AG04450 (cell line): ENCODE results near the gene FLCN. TPM values are rescaled to one million over a fixed set of nuclear protein-coding genes. Genes with fewer than 3 reads are reported as not detected.
A peak's percentile ranks its signal among the peaks of the same experiment; 100 is the strongest.
"Not testable (repeated sequence)": the region's sequence is repeated elsewhere in the genome, so short reads cannot be mapped to it uniquely, and the experiment has no call there.

Experiments
- CTCF ChIA-PET: fragments of 300-600, 350-600 bp; formaldehyde crosslinking; extraction: SDS; loops from one replicate; lab custom pipeline; 2022; ENCODE audit warnings: antibody characterized with exemption, inconsistent platforms; lab: Charles Lee
- POLR2A ChIA-PET: fragments of 350-600 bp; formaldehyde crosslinking; extraction: SDS; loops from one replicate; lab custom pipeline; 2021; ENCODE audit warnings: antibody characterized with exemption, inconsistent platforms; lab: Yijun Ruan, JAX
- DNase-seq: peaks from one replicate; pipeline ENCODE4 v3.0.0-alpha.2; 2011; ENCODE audit warnings: low read depth, low spot score
- H3K27ac ChIP-seq: one replicate; pipeline ENCODE4 v1.5.1; 2012; ENCODE audit warnings: low read depth, low read length, control low read depth
- H3K27me3 ChIP-seq: one replicate; pipeline ENCODE4 v1.6.0; 2012; ENCODE audit warnings: low read length; ENCODE audit not compliant: control insufficient read depth, insufficient read depth
- H3K4me3 ChIP-seq: 2 replicates; pipeline ENCODE4 v1.5.1; 2011; ENCODE audit warnings: mild to moderate bottlenecking, low read depth, low read length, control low read depth
- H3K9me3 ChIP-seq: 2 replicates; pipeline ENCODE4 v1.5.1; 2012; ENCODE audit warnings: low read length; ENCODE audit not compliant: control insufficient read depth, insufficient read depth
- polyA plus RNA-seq: library from polyadenylated mRNA; depleted of rRNA; stranded (reverse); fragments of >200 nt; gene quantifications from 2 replicates; pipeline ENCODE4 v1.2.3, GENCODE V29; 2011
- TF ChIP-seq, protein P1 (sequence below): IDR thresholded peaks from 2 replicates; pipeline ENCODE4 v1.5.1; 2011; ENCODE audit warnings: low read depth, low read length, control low read depth, inconsistent platforms

The FLCN gene
- polyA plus RNA-seq, 1 experiment, result 13.7 TPM

DNA sequence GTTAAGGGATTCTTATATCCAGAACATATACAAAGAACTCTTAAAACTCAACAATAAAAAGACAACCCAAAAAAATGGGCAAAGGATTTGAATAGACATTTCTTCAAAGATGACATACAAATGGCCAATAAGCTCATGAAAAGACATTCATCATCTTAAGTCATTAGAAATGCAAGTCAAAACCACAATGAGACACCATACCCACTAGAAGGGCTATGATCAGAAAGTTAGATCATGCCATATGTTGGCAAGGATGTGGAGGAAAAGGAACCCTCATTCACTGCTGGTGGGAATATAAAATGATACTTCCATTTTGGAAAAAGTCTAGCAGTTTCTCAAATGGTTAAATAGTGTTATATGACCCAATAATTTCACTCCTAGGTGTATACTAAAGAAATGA lies 40.2 kb downstream of the FLCN start:
- Histone ChIP-seq H3K27me3 (no peaks in the 10 kb centered on the region), H3K4me3 (no peak overlapping the region), H3K27ac (no peak overlapping the region), H3K9me3 (no peaks in the 10 kb centered on the region)
- ChIA-PET POLR2A (interaction anchor here (0.6 kb wide), 1 partner anchor 40 kb away, joined by 3 read pairs; the partner anchor contains the start of gene FLCN), CTCF (interaction anchor here (0.6 kb wide), 1 partner anchor 34 kb away, joined by 4 read pairs; no protein-coding TSS in a partner anchor)
- no peak for DNase-seq
- TF ChIP-seq, protein P1, sequence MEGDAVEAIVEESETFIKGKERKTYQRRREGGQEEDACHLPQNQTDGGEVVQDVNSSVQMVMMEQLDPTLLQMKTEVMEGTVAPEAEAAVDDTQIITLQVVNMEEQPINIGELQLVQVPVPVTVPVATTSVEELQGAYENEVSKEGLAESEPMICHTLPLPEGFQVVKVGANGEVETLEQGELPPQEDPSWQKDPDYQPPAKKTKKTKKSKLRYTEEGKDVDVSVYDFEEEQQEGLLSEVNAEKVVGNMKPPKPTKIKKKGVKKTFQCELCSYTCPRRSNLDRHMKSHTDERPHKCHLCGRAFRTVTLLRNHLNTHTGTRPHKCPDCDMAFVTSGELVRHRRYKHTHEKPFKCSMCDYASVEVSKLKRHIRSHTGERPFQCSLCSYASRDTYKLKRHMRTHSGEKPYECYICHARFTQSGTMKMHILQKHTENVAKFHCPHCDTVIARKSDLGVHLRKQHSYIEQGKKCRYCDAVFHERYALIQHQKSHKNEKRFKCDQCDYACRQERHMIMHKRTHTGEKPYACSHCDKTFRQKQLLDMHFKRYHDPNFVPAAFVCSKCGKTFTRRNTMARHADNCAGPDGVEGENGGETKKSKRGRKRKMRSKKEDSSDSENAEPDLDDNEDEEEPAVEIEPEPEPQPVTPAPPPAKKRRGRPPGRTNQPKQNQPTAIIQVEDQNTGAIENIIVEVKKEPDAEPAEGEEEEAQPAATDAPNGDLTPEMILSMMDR, result no peak

DNA sequence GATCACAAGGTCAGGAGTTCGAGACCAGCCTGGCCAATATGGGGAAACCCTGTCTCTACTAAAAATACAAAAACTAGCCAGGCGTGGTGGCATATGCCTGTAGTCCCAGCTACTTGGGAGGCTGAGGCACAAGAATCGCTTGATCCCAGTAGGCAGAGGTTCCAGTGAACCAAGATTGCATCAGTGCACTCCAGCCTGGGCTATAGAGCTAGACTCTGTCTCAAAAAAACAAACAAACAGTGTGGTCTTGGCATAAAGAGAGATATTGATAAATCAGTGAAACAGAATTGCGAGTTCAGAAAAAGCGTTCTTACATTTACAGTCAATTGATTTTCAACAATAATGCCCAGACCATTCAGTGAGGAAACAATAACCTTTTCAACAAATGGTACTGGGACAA lies 41.5 kb downstream of the FLCN start:
- CTCF ChIA-PET, H3K4me3 ChIP-seq, H3K27me3 ChIP-seq, H3K9me3 ChIP-seq, DNase-seq, H3K27ac ChIP-seq: not testable (repeated sequence)
- POLR2A ChIA-PET, result interaction anchor here (0.6 kb wide), 1 partner anchor 1546 kb away, joined by 4 read pairs; no protein-coding TSS in a partner anchor

DNA sequence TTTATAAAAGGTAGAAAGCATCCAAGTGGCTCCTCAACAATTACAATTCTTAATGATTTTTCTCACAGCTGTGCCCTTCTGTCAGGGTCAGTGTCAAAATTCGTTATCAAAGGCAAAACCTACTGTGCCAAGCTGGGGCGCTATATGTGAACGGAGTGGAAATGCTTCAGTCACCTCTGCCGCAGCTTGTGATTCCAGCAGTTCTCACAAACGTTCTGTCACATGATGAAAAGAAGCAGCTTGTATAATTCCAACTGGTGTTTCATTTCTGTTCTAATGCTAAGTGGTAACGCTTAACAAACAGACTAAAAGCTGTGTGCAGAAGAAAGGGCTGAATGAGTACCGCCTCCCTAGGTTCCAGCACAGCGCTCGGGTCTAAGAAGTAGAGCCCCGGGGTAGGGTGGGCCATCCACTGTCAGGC lies 45.0 kb downstream of the FLCN start:
- Histone ChIP-seq H3K9me3 (no peaks in the 10 kb centered on the region), H3K27me3 (no peaks in the 10 kb centered on the region), H3K27ac (peak overlapping the region; percentile 55), H3K4me3 (no peak overlapping the region)
- ChIA-PET CTCF (interaction anchor here (0.9 kb wide), 1 partner anchor 50 kb away, joined by 4 read pairs; no protein-coding TSS in a partner anchor), POLR2A (interaction anchor here (0.6 to 1.4 kb wide), 4 partner anchors 8 to 45 kb away, joined by 3 to 6 read pairs (median 4); partner anchors contain the start of gene FLCN)
- no peak for DNase-seq
- TF ChIP-seq, protein P1, result no peak

DNA sequence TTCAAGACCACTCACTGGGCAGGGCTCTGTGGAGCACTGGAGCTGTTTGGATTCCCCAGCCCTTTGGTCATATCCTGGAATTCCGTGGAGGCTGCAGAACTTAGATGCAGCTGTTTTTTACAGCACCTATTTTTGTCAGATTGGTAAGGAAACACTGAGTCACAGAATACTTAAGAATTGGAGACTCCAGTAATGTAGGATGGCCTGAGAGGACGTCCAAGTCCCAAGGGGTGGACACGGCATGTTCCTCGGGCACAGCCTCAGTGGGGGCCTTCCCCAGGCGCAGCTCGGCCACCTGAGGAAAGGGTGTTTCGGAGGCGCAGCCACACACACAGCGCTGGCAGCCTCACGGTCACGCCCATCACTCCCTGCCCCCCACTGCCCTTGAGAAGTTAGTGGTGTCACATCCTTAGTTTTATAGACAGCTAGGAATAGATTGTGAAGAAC lies 45.6 kb downstream of the FLCN start:
- Histone ChIP-seq H3K4me3 (no peak overlapping the region; the same call in 1 of the 2 replicates), H3K27me3 (no peaks in the 10 kb centered on the region), H3K27ac (peak overlapping the region; percentile 84), H3K9me3 (no peaks in the 10 kb centered on the region)
- DNase-seq, result peak; percentile 60
- CTCF ChIA-PET, result interaction anchor here (0.6 to 1.3 kb wide), 3 partner anchors 28 to 190 kb away, joined by 4 to 5 read pairs (median 4); no protein-coding TSS in a partner anchor
- TF ChIP-seq, protein P1, result no peak
- POLR2A ChIA-PET, result interaction anchor here (0.5 to 1.4 kb wide), 4 partner anchors 10 to 51 kb away, joined by 3 to 6 read pairs (median 4); partner anchors contain the start of gene FLCN

DNA sequence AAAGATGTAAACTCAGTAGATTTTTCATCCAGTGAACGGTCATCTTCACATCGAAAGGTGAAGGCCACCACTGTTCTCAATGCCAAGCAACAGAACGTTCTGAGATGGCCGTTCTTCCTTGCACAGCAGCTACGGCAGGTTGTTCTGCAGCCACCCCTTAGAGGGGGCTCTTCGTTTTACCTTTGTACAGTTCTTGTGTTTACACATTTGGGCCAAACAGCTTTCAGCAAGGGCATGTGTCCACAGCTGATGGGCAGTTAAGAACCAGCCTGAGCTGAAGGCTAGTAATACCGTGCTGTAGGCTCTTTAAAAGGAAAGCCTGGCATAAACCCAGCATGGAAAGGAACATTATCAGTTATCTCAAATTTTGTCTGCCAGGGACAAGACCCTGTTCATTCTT lies 46.8 kb downstream of the FLCN start:
- Histone ChIP-seq H3K27me3 (no peaks in the 10 kb centered on the region), H3K27ac (peak overlapping the region; percentile 52), H3K4me3 (no peak overlapping the region), H3K9me3 (no peaks in the 10 kb centered on the region)
- no peak for DNase-seq
- TF ChIP-seq, protein P1, result no peak
- CTCF ChIA-PET, result interaction anchor here (0.6 to 1.3 kb wide), 2 partner anchors 189 to 601 kb away, joined by 3 to 4 read pairs; no protein-coding TSS in a partner anchor
- POLR2A ChIA-PET, result interaction anchor here (1.0 kb wide), 1 partner anchor 11 kb away, joined by 3 read pairs; no protein-coding TSS in a partner anchor
